Upper lobe of left lung (tissue), 6 donors: ENCODE data around the gene SIK2. TPM values are rescaled to one million over a fixed set of nuclear protein-coding genes. Genes with fewer than 3 reads are reported as not detected.

Source experiments
- ATAC-seq, 2 donors: fragments of 200-7000 bp; cut with Tn5 transposase; one replicate each; pipeline ENCODE4 v1.9.1; 2022; ENCODE audit warnings: mild to moderate bottlenecking in 2 of 2, moderate library complexity in 2 of 2; ENCODE audit not compliant: low FRiP score in 2 of 2
- DNase-seq, 2 donors: peaks; one replicate each; pipeline ENCODE4 v3.0.0-alpha.2; 2019 to 2020
- H3K27ac ChIP-seq, 4 donors: fragments of 200-600 bp; sonication (generic); one replicate each; pipeline ENCODE4 v1.5.1; 2016 to 2019
- H3K27me3 ChIP-seq, 4 donors: fragments of 200-600 bp; sonication (generic); one replicate each; pipeline ENCODE4 v1.5.1; 2017 to 2019
- H3K36me3 ChIP-seq, 4 donors: fragments of 200-600 bp; sonication (generic); one replicate each; pipeline ENCODE4 v1.5.1; 2016 to 2019
- H3K4me1 ChIP-seq, 4 donors: fragments of 200-600 bp; sonication (generic); one replicate each; pipeline ENCODE4 v1.5.1; 2018 to 2019
- H3K4me3 ChIP-seq, 4 donors: fragments of 200-600 bp; sonication (generic); one replicate each; pipeline ENCODE4 v1.5.1; 2017 to 2019; ENCODE audit warnings: mild to moderate bottlenecking in 2 of 4, moderate library complexity in 1 of 4
- H3K9me3 ChIP-seq, 4 donors: fragments of 200-600 bp; sonication (generic); one replicate each; pipeline ENCODE4 v1.5.1; 2018 to 2019
- EP300 ChIP-seq, 4 donors: sonication (generic); formaldehyde crosslinking; IDR thresholded peaks; one replicate each; pipeline ENCODE4 v1.5.1; 2017; ENCODE audit warnings: antibody characterized with exemption in 4 of 4, control low read depth in 2 of 4
- POLR2A ChIP-seq, 4 donors: fragments of 450-650 bp; IDR thresholded peaks; one replicate each; pipeline ENCODE4 v1.5.1; 2016 to 2017; ENCODE audit warnings: antibody characterized with exemption in 4 of 4, mild to moderate bottlenecking in 2 of 4
- POLR2AphosphoS5 ChIP-seq, 2 donors: sonication (generic); formaldehyde crosslinking; IDR thresholded peaks; one replicate each; pipeline ENCODE4 v1.5.1; 2017; ENCODE audit warnings: antibody characterized with exemption in 2 of 2
- WGBS, 2 donors: methylation state at CpG; one replicate each; pipeline ENCODE4 v1.1.5; 2017 to 2018; 5-methylcytosine and 5-hydroxymethylcytosine counted together
- total RNA-seq, 6 donors: library from RNA; depleted of rRNA in 4 of 6; stranded (reverse); fragments of >200 nt in 4 of 6; gene quantifications; one replicate each; pipeline versions ENCODE4 v1.1.0 to v1.2.1, GENCODE V29; 2016 to 2021
- TF ChIP-seq, protein P1 (sequence below), 6 experiments: fragments of 450-650 bp in 4 of 6; fragments of 200-600 bp in 2 of 6; sonication (generic) in 2 of 6; IDR thresholded peaks; one replicate each; pipeline ENCODE4 v1.5.1; 2016 to 2019; ENCODE audit warnings: antibody characterized with exemption in 6 of 6
- donor health status: DM: no; HTN: no; CAD: no; lungs with moderate emphysema.
- donor health status: DM: no; HTN: yes; CAD: no; lungs with severe emphysema.

SIK2 gene
- total RNA-seq, 6 donors from 2014 or later = 23.0 to 35.9 (median 27.6) TPM

GRCh38 chr11:111729071-111729830 lies 127.0 kb downstream of the SIK2 start:
- H3K27me3 ChIP-seq = no peaks in the 10 kb centered on the region
- peaks cover 4 to 41% (median 31%) of the 10 kb centered on the region in 4 donors for H3K36me3 ChIP-seq
- H3K4me3 ChIP-seq = no peak overlapping the region
- no peak for TF ChIP-seq POLR2A (IDR thresholded peaks at IDR 0.05)
- no peak for TF ChIP-seq EP300 (IDR thresholded peaks at IDR 0.05)
- TF ChIP-seq, protein P1, sequence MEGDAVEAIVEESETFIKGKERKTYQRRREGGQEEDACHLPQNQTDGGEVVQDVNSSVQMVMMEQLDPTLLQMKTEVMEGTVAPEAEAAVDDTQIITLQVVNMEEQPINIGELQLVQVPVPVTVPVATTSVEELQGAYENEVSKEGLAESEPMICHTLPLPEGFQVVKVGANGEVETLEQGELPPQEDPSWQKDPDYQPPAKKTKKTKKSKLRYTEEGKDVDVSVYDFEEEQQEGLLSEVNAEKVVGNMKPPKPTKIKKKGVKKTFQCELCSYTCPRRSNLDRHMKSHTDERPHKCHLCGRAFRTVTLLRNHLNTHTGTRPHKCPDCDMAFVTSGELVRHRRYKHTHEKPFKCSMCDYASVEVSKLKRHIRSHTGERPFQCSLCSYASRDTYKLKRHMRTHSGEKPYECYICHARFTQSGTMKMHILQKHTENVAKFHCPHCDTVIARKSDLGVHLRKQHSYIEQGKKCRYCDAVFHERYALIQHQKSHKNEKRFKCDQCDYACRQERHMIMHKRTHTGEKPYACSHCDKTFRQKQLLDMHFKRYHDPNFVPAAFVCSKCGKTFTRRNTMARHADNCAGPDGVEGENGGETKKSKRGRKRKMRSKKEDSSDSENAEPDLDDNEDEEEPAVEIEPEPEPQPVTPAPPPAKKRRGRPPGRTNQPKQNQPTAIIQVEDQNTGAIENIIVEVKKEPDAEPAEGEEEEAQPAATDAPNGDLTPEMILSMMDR (IDR thresholded peaks at IDR 0.05) = no peak
- no peak for TF ChIP-seq POLR2AphosphoS5 (IDR thresholded peaks at IDR 0.05)
- no peaks in the 10 kb centered on the region for H3K9me3 ChIP-seq
- ATAC-seq = no peak
- 91 to 94% methylated on average over 7 to 10 of the region's 10 CpGs for WGBS, 2 donors
- H3K27ac ChIP-seq = peak overlapping the region; percentile 10 to 80 (median 44)
- H3K4me1 ChIP-seq = peaks cover 30 to 44% (median 37%) of the 10 kb centered on the region in 4 donors
- DNase-seq = no peak

DNA sequence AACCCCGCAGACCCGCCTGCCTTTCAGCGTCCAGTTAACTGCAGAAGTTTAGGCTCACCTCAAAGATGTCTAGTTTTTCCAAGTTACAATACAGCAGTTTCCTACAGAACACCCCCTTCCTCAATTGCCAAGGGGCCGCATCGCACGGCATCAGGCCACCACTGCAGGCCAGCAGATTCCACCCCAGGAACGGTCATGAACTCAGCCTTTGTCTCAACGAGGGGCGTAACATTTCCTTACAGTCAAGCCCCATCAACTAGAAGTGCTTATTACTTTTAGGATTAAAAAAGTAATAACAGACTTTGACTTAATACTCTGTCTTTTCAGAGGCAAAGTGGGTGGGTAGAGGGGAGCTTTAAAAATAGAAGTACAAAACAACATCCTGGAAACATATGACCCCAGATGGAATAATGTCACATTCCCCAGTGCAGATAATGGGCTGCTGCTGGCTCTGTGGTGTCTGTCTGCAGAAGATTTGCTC lies 127.6 kb downstream of the SIK2 start:
- WGBS, 2 donors = 45 to 79% methylated on average over 6 to 9 of the region's 9 CpGs
- no peaks in the 10 kb centered on the region for H3K9me3 ChIP-seq
- no peak overlapping the region for H3K4me3 ChIP-seq
- H3K36me3 ChIP-seq = peaks cover 4 to 35% (median 25%) of the 10 kb centered on the region in 4 donors
- TF ChIP-seq EP300 (IDR thresholded peaks at IDR 0.05) (no peak), POLR2A (IDR thresholded peaks at IDR 0.05) (no peak)
- ATAC-seq = no peak
- peak in 1 of 2 donors; percentile 49 for DNase-seq
- peak overlapping the region; percentile 10 to 80 (median 44) for H3K27ac ChIP-seq
- no peaks in the 10 kb centered on the region for H3K27me3 ChIP-seq
- peaks cover 36 to 50% (median 43%) of the 10 kb centered on the region in 4 donors for H3K4me1 ChIP-seq

DNA sequence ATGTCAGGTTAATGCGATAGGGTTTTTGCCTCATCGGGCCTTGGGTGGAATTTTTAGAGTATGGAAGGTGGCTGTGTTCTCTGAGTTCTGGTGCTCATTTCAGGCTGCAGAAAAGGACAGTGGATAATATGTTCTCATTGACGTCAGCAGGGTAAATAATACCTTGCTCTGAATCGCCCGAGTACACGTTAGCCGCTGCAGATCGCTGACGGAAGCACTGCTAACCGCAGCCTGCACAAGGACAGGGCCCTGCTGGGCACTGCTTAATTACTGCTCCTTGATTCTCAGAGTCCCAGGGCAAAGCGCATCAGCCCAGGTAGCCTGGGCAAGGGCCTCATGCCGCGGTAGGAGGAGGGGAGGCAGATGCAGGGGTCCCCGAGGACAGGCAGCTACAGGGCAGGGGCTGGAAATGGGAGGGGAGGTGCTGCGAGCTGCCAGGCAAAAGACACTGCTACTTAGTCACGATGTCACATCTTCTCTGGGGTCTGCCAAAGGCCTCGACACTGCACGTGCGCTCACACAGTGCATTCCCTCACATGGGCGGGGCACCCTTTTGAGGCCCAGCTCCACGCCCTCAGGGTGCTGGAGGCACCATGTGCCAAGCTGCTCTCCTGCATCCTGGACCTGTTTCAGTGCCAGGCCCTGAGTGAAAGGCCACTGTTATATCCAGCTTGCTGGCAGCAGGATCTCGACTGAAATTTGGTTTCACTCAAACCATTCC lies 128.8 kb downstream of the SIK2 start:
- Histone ChIP-seq H3K36me3 (peaks cover 0 to 23% (median 14%) of the 10 kb centered on the region in 4 donors), H3K4me3 (no peak overlapping the region), H3K27ac (peak overlapping the region; percentile 89 to 98 (median 91)), H3K27me3 (no peaks in the 10 kb centered on the region), H3K9me3 (no peaks in the 10 kb centered on the region), H3K4me1 (peaks cover 40 to 53% (median 49%) of the 10 kb centered on the region in 4 donors)
- TF ChIP-seq EP300 (IDR thresholded peaks at IDR 0.05) = no peak
- TF ChIP-seq POLR2AphosphoS5 (IDR thresholded peaks at IDR 0.05) = no peak
- TF ChIP-seq, protein P1 (IDR thresholded peaks at IDR 0.05) = no peak
- DNase-seq (peak in 1 of 2 donors; percentile 57), ATAC-seq (no peak)
- 70 to 93% methylated on average over 11 to 22 of the region's 22 CpGs for WGBS, 2 donors

DNA sequence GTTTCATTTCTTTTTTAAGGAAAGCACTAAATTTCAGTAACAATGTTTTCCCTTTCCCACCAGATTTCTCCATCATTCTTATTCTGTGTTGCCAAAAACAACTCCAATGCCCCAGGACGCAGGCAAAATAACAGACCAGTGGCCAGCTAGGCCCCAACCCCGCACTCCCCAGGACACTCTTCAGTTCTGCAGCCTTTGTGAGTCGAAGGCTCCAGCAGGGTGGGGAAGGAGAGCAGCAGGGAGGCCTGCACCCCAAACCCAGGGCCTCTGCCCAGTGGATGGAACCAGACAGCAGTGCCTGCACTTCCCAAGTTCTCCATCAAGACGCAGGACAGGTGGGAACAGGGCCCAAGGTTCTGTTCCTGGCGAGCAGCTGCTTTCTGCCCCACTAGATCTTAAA lies 129.6 kb downstream of the SIK2 start:
- Histone ChIP-seq H3K4me1 (peaks cover 48 to 61% (median 57%) of the 10 kb centered on the region in 4 donors), H3K27ac (peak overlapping the region; percentile 89 to 98 (median 91)), H3K4me3 (no peak overlapping the region), H3K9me3 (no peaks in the 10 kb centered on the region), H3K27me3 (no peaks in the 10 kb centered on the region), H3K36me3 (peaks cover 0 to 16% (median 10%) of the 10 kb centered on the region in 4 donors)
- TF ChIP-seq POLR2AphosphoS5 (IDR thresholded peaks at IDR 0.05) (no peak), EP300 (IDR thresholded peaks at IDR 0.05) (no peak), POLR2A (IDR thresholded peaks at IDR 0.05) (no peak)
- TF ChIP-seq, protein P1 (IDR thresholded peaks at IDR 0.05) = no peak
- 89% methylated on average over 4 to 5 of the region's 5 CpGs for WGBS, 2 donors
- ATAC-seq = no peak
- no peak for DNase-seq

- 63 to 66% methylated on average over 4 to 7 of the region's 7 CpGs for WGBS, 2 donors
- no peaks in the 10 kb centered on the region for H3K9me3 ChIP-seq
- H3K4me1 ChIP-seq = peaks cover 58 to 72% (median 67%) of the 10 kb centered on the region in 4 donors
- peak overlapping the region; percentile 89 to 98 (median 91) for H3K27ac ChIP-seq
- TF ChIP-seq POLR2AphosphoS5 (IDR thresholded peaks at IDR 0.05) (peak in 1 of 2 donors; percentile 30), EP300 (IDR thresholded peaks at IDR 0.05) (no peak)
- no peak overlapping the region for H3K4me3 ChIP-seq
- ATAC-seq (peak; percentile 34 to 71), DNase-seq (peak; percentile 34 to 47)
- no peaks in the 10 kb centered on the region for H3K27me3 ChIP-seq
- H3K36me3 ChIP-seq = peaks cover 0 to 4% (median 0%) of the 10 kb centered on the region in 4 donors
Observed at GRCh38 chr11:111733016-111733415, 130.8 kb downstream of the SIK2 start.
